HUES64 (cell line): ENCODE results near the gene KDM3A.

Source experiments
- H3K27ac ChIP-seq: 2 replicates; pipeline ENCODE4 v1.7.0; 2013; ENCODE audit warnings: low read depth, low read length, inconsistent platforms
- H3K27me3 ChIP-seq: 2 replicates; pipeline ENCODE4 v1.6.1; 2013; ENCODE audit warnings: mild to moderate bottlenecking, low read length; ENCODE audit not compliant: insufficient read depth
- H3K36me3 ChIP-seq: 2 replicates; pipeline ENCODE4 v1.6.1; 2013; ENCODE audit warnings: mild to moderate bottlenecking, low read length; ENCODE audit not compliant: insufficient read depth
- H3K4me1 ChIP-seq: 2 replicates; pipeline ENCODE4 v1.6.1; 2013; ENCODE audit warnings: mild to moderate bottlenecking, low read length, moderate library complexity; ENCODE audit not compliant: insufficient read depth
- H3K4me3 ChIP-seq: 2 replicates; pipeline ENCODE4 v1.5.1; 2013; ENCODE audit warnings: mild to moderate bottlenecking, low read length, moderate library complexity
- H3K9ac ChIP-seq: 2 replicates; pipeline ENCODE4 v1.6.1; 2013; ENCODE audit warnings: mild to moderate bottlenecking, low read depth, low read length
- H3K9me3 ChIP-seq: 2 replicates; pipeline ENCODE4 v1.6.1; 2013; ENCODE audit warnings: low read depth, low read length; ENCODE audit not compliant: insufficient read depth
- WGBS: fragments of 150-250, 120-280 bp; methylation state at CpG from one replicate; pipeline ENCODE4 v1.1.7; 2013; ENCODE audit warnings: missing lambda C conversion rate; 5-methylcytosine and 5-hydroxymethylcytosine counted together

The KDM3A gene

DNA sequence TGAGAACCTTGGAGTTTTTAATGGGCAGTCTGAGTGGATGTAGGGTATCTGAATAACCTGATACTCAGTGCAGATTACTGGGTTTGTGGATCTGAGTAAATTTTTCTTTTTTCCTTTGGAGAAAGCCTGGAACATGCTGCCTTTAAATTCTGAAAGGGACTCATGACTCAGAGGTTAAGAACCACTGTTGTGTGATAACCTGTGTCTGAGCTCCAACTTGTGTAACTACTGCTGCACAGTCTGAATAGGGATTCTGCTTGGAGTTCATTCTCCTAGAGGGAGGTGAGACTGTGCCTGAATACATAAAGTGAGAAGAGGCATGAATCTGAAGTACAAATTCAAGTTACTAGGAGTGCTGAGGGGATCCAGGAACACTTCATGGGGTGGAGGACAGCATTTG lies 36.2 kb downstream of the KDM3A start:
- no peak overlapping the region for H3K4me3 ChIP-seq
- H3K4me1 ChIP-seq = peaks cover 7% of the 10 kb centered on the region; the same call in 1 of the 2 replicates
- H3K27ac ChIP-seq = no peak overlapping the region
- H3K9ac ChIP-seq = no peak overlapping the region
- no peaks in the 10 kb centered on the region for H3K9me3 ChIP-seq
- H3K27me3 ChIP-seq = no peaks in the 10 kb centered on the region
- H3K36me3 ChIP-seq = peaks cover 95% of the 10 kb centered on the region

DNA sequence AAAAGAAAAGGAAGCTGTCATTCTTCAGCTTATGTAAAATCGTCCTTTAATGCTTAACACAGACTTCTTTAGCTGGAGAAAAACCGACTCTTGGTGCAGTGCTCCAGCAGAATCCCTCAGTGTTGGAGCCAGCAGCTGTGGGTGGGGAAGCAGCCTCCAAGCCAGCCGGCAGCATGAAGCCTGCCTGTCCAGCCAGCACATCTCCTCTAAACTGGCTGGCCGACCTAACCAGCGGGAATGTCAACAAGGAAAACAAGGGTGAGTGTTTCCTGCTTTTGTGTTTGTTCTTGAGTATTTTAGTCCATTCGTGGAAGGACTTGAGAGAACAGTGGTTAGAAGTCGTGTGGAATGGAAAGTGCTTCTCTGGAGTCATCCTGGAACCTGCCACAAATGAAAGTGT lies 38.9 kb downstream of the KDM3A start:
- Histone ChIP-seq H3K9ac (no peak overlapping the region), H3K27me3 (no peaks in the 10 kb centered on the region), H3K36me3 (peaks cover 97% of the 10 kb centered on the region), H3K4me1 (peaks cover 7% of the 10 kb centered on the region; the same call in 1 of the 2 replicates), H3K4me3 (no peak overlapping the region), H3K27ac (no peak overlapping the region), H3K9me3 (no peaks in the 10 kb centered on the region)
- WGBS = 85% methylated on average over 7 of the region's 7 CpGs

DNA sequence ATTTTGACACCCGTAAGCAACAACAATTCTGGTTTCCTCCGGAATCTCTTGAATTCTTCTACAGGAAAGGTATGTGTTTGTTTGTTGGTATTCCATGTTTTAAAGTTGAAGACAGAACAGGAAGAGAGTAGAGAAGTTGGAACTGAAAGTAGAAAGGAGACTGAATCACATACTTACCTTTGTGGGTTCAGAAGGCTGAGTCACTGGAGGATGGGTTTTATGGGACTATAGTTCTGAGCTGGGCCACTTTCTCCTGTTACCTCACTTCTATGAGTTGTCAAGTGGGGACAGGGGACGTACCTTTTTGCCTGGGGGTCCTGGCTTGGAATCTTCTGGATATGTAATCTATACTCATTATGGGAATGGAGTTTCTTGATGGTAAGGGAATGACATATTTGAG lies 40.9 kb downstream of the KDM3A start:
- H3K27me3 ChIP-seq = no peaks in the 10 kb centered on the region
- WGBS = 96% methylated on average over 2 of the region's 3 CpGs
- peaks cover 97% of the 10 kb centered on the region for H3K36me3 ChIP-seq
- no peak overlapping the region for H3K27ac ChIP-seq
- H3K9me3 ChIP-seq = no peaks in the 10 kb centered on the region
- peaks cover 7% of the 10 kb centered on the region; the same call in 1 of the 2 replicates for H3K4me1 ChIP-seq
- no peak overlapping the region for H3K4me3 ChIP-seq
- no peak overlapping the region for H3K9ac ChIP-seq

DNA sequence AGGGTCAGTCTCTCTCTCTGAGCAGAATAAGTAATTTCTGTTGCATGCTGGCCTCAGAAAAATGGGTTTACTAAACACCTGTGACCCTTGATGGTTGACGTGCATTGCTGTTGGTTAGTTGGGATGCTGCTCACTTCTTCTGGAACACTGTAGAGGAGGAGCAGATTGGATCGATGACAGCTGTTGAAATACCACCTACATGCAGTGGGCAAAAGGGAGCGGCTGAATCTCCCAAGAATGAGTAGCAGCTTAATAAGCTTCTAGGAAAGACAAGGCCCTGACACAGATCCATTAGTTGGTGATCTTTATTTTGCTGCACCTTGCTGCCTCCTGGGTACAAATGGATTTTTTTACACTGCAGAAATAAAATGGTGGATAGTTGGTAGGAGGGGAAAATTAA lies 43.2 kb downstream of the KDM3A start:
- Histone ChIP-seq H3K4me1 (no peaks in the 10 kb centered on the region), H3K27me3 (no peaks in the 10 kb centered on the region), H3K27ac (no peak overlapping the region), H3K36me3 (peaks cover 100% of the 10 kb centered on the region), H3K9me3 (no peaks in the 10 kb centered on the region), H3K9ac (no peak overlapping the region), H3K4me3 (no peak overlapping the region)
- 95% methylated on average over 3 of the region's 3 CpGs for WGBS

DNA sequence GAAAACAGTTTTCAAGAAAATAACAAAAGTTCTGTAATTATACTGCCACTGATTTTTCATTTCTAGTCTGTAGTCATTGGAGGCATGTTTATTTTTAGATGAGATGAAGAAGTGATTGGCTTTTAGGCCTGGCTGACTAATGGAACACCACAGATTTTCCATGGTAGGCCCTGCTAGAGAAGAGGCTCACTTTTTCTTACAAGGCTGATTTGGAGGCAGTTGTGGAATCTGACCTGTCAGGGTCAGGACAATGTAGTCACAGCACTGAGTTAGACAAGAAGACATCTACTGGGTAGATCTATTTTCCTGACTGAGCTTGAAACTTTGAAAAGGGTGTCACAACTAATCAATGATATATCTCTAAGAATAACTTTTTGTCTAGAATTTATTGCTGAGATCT lies 43.9 kb downstream of the KDM3A start:
- H3K36me3 ChIP-seq = peaks cover 100% of the 10 kb centered on the region
- no peaks in the 10 kb centered on the region for H3K4me1 ChIP-seq
- H3K9me3 ChIP-seq = no peaks in the 10 kb centered on the region
- H3K27me3 ChIP-seq = no peaks in the 10 kb centered on the region
- H3K9ac ChIP-seq = no peak overlapping the region
- H3K4me3 ChIP-seq = no peak overlapping the region
- no peak overlapping the region for H3K27ac ChIP-seq

DNA sequence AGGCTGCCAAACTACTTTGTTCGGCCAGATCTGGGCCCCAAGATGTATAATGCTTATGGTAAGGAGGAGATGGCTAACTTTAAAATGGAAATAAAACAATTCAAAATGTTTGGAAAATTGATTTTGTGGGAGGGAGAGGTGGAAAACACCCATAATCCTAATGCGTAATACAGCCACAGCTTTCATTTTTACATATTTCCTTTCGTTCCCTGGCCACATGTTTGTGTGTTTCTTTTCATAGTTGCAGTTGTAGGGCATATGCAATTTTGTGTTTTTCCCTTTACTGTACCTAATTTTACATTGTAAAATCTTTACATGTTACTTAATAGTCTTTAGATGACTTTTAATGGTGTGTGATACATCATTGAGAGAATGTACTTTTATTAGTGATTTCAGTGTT lies 44.6 kb downstream of the KDM3A start:
- Histone ChIP-seq H3K4me1 (no peaks in the 10 kb centered on the region), H3K27ac (no peak overlapping the region), H3K27me3 (no peaks in the 10 kb centered on the region), H3K4me3 (no peak overlapping the region), H3K9me3 (no peaks in the 10 kb centered on the region), H3K9ac (no peak overlapping the region), H3K36me3 (peaks cover 100% of the 10 kb centered on the region)
- 95% methylated on average over 2 of the region's 3 CpGs for WGBS

DNA sequence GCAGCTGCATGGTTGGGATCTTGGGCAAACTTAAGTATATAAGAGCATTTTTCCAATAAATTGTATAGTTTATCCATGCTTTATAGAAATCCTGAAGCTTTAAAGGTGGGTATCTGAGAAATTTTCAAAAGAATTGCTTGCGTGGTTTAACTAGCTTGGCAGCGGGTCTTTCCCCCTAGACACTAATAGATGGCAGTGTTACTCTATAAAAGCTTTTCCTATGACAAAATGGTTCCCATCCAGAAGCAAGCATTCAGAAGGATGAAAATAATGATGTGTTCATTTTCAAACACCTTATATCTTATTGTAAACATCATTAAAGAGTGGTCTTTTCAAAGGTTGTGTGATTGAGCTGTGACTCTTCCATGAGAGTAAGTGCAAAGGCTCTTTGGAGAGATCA lies 45.9 kb downstream of the KDM3A start:
- no peak overlapping the region for H3K27ac ChIP-seq
- H3K4me3 ChIP-seq = no peak overlapping the region
- no peaks in the 10 kb centered on the region for H3K9me3 ChIP-seq
- H3K4me1 ChIP-seq = no peaks in the 10 kb centered on the region
- H3K27me3 ChIP-seq = no peaks in the 10 kb centered on the region
- no peak overlapping the region for H3K9ac ChIP-seq
- H3K36me3 ChIP-seq = peaks cover 100% of the 10 kb centered on the region
- WGBS = 100% methylated on average over 2 of the region's 2 CpGs

DNA sequence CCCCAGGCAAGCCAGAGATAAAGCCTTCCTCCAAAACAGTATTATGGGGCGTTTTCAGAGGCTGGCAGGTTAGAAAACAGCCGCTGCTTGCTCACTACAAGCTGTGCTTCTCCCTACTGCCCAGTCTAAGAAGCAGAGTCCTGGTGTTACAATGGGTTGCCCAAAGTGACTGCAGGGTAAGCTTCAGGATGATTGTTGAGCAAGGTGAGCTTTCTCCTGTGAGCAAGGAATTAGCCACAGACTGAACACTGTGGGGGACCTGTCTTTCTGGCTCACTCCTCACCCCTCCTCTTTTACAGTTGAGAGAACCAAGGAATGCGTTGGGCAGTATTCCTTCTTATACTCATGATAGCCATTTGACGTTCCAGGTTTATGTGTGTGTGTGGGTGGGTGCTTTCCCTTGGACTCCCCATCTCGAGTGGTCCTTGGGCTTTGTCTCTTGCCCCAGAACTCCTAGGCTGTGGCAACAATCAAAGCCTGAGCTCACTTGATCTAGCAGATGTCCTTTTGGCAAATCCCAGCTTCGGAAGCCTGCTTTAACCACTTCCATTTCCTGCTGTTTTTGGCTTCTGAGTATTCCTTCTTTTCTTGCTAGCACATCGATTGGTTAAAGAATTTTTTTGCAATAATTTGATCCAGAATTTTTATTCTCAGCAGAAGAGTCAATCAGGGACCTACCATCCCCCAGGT lies 47.5 kb downstream of the KDM3A start:
- Histone ChIP-seq H3K27ac (no peak overlapping the region), H3K36me3 (peaks cover 100% of the 10 kb centered on the region)
- 92% methylated on average over 6 of the region's 7 CpGs for WGBS

DNA sequence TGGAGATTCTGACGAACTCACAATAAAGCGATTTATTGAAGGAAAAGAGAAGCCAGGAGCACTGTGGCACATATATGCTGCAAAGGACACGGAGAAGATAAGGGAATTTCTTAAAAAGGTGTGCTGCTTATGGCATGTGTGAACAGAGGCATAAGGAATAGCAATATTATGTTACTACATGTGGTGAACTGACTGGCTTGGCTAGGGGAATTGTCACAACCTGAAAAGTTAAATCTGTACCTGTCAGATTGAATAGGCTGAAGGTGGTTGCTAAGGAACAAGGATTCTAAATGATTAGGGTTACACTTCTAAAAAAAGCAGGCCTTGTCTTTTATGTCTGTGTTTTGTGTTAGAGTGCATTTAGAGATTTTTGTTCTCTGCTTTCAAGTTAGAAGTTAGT lies 48.4 kb downstream of the KDM3A start:
- WGBS = 95% methylated on average over 3 of the region's 3 CpGs
- Histone ChIP-seq H3K9me3 (peaks cover 3% of the 10 kb centered on the region; the same call in 1 of the 2 replicates), H3K4me1 (no peaks in the 10 kb centered on the region), H3K27me3 (no peaks in the 10 kb centered on the region), H3K4me3 (no peak overlapping the region), H3K9ac (no peak overlapping the region), H3K36me3 (peaks cover 100% of the 10 kb centered on the region), H3K27ac (no peak overlapping the region)

More for the DNA sequence above, 47.5 kb downstream of the KDM3A start:
- H3K9ac ChIP-seq = no peak overlapping the region
- no peaks in the 10 kb centered on the region for H3K27me3 ChIP-seq
- H3K9me3 ChIP-seq = no peaks in the 10 kb centered on the region
- no peaks in the 10 kb centered on the region for H3K4me1 ChIP-seq
- H3K4me3 ChIP-seq = no peak overlapping the region

DNA sequence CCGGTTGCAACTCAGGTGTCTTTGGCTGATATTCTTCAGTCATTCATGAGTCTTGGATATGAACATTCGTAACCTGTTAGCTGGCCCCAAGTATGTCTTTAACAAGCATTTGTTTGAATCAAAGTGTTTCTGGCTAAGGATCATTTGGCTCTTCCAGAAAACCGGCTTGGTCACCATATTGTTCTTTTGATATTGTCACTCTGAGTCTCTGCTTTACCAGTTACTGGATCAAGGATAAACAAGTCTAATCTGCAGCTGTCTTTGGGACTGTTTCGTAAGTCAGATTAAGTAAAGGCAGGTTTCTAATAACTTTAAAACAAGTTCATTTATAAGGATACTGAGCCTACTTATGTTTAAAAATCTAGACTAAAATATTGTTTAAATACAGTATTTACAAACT lies 49.1 kb downstream of the KDM3A start:
- Histone ChIP-seq H3K4me3 (no peak overlapping the region), H3K36me3 (peaks cover 98% of the 10 kb centered on the region), H3K4me1 (no peaks in the 10 kb centered on the region), H3K9me3 (peaks cover 8% of the 10 kb centered on the region; the same call in 1 of the 2 replicates), H3K9ac (no peak overlapping the region), H3K27ac (no peak overlapping the region), H3K27me3 (no peaks in the 10 kb centered on the region)
- 91% methylated on average over 3 of the region's 4 CpGs for WGBS

DNA sequence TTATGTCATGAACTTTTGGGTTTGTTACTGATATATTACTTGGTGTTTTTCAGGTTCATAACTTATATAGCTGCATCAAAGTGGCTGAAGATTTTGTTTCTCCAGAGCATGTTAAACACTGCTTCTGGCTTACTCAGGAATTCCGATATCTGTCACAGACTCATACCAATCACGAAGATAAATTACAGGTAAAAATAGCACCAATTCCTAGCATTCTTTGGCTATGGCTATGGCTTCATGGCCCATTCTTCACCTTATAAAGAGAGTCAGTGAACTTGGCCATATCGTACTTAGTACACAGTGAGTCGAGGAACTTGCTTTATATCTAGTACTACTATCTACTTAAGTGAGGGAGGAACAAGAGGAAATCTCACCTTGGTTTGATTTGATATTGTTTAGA lies 49.9 kb downstream of the KDM3A start:
- no peaks in the 10 kb centered on the region for H3K4me1 ChIP-seq
- no peaks in the 10 kb centered on the region for H3K27me3 ChIP-seq
- no peak overlapping the region for H3K4me3 ChIP-seq
- peaks cover 98% of the 10 kb centered on the region for H3K36me3 ChIP-seq
- H3K9me3 ChIP-seq = peaks cover 8% of the 10 kb centered on the region; the same call in 1 of the 2 replicates
- H3K27ac ChIP-seq = no peak overlapping the region
- no peak overlapping the region for H3K9ac ChIP-seq
- WGBS = 95% methylated on average over 3 of the region's 4 CpGs

DNA sequence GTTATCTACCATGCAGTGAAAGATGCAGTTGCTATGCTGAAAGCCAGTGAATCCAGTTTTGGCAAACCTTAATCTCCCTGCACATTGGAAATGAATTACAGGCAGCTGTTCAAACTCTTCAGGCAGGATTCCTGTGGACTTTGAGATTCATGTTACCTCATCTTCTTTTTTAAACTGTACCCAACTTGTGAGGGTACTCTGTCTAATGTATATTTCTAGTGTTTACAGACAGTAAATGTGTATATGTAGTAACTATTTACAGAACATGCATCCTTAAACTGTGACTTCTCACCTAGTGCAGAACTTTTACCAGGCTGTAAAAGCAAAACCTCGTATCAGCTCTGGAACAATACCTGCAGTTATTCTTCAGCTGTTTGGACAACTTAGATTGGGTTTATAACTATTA lies 50.9 kb downstream of the KDM3A start:
- Histone ChIP-seq H3K27me3 (no peaks in the 10 kb centered on the region), H3K4me3 (no peak overlapping the region), H3K4me1 (no peaks in the 10 kb centered on the region), H3K36me3 (peaks cover 98% of the 10 kb centered on the region), H3K27ac (no peak overlapping the region), H3K9me3 (peaks cover 8% of the 10 kb centered on the region; the same call in 1 of the 2 replicates), H3K9ac (no peak overlapping the region)
- 100% methylated on average over 1 of the region's 1 CpG for WGBS
